ENCODE measurements around the gene PLSCR1.
"Not testable (repeated sequence)": the region's sequence is repeated elsewhere in the genome, so short reads cannot be mapped to it uniquely, and the experiment has no call there.

The PLSCR1 gene

DNA sequence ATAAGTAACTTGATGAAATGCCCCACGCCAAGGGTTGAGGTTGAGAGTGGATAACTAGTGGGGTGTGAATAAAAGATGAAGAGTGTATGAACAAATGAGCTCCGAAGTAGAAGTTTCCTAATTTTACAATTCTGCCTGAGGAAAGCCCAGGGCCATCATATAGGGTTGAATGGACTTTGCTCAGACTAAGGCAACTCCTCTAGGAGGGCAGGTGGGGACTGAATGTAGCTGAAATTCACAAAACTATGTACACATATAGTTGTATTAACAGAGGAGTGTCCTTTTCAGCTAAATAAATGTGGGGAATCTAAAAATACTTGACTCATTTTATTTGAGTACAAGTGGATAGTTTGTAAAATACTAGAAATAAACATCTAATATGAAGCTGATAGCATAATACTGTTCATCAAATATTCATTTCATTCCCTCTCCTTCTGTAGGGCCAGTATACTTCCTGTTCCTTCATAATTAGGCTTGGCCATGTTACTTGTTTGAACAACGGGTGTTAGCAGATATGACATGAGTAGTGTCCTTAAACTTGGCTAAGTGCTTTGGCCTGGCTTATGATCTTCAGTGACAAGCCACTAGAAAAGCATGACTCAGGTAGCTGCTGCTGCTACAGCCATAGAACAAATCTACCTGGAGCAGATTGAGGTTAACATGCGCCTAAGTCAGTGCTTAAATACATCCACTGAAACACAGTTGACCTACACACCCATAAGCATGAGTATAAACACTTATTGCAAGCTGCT, 26.5 kb downstream of the PLSCR1 start:
- DNase-seq (ENCODE audit: low read depth in 1 of 2, low spot score in 1 of 2): no peak

DNA sequence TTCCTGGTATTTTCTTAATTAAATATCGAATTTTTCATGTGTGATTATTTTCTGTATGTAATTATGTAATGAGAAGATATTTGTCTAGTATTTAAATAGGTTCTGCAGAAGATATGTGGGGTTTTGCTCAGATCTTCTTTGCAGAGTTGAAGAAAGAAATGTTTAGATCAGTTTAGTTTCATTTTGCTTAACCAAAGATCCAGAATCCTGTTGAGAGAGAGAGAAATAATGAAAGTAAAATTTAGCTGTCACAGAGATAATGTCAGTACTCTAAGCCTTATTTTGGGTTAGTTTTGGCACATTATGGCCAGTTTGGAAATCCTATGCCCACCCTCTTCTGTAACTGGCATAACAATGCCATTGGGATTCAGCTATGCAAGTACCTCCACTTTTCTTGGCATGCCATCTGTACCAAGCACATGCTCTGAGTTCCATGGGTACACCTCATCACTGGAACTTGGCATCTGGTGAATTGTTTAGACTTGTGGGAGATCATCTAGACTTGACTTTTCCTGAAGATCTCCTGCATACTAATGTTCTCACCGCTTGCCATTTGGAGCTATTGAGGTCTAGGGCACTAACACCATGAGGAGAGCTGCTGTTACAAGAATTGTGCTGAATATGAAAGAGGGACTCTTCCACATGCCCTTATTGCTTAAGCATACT, 30.9 kb downstream of the PLSCR1 start:
- DNase-seq (ENCODE audit: low read depth in 1 of 2, low spot score in 1 of 2): no peak

DNA sequence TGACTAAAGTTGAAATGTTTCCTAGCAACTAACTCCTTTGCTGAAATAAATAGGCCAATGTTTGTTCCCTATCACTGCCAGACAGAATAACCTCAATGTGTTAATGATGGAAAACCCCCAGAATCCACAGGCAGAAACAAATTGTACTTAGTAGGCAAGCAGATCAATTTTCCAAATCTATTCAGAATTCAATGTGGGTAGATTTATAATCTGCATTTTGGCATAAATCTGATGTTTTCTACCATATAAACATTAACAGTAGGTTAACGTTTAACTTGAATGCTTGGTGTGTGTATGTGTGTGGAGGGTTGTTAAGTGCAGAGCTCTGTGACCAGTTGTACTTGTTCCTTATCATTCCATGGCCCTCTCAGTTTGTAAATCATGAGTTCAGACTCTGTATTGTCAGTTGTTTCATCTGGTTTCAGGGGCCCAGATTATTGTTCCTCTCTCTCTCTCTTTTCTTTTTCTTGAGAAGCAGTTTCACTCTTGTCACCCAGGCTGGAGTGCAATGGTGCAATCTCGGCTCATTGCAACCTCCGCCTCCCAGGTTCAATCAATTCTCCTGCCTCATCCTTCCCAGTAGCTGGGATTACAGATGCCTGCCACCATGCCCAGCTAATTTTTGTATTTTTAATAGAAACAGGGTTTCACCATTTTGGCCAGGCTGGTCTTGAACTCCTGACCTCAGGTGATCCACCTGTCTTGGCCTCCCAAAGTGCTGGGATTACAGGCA, 32.8 kb downstream of the PLSCR1 start:
- DNase-seq (ENCODE audit: low read depth in 1 of 2, low spot score in 1 of 2): no peak

DNA sequence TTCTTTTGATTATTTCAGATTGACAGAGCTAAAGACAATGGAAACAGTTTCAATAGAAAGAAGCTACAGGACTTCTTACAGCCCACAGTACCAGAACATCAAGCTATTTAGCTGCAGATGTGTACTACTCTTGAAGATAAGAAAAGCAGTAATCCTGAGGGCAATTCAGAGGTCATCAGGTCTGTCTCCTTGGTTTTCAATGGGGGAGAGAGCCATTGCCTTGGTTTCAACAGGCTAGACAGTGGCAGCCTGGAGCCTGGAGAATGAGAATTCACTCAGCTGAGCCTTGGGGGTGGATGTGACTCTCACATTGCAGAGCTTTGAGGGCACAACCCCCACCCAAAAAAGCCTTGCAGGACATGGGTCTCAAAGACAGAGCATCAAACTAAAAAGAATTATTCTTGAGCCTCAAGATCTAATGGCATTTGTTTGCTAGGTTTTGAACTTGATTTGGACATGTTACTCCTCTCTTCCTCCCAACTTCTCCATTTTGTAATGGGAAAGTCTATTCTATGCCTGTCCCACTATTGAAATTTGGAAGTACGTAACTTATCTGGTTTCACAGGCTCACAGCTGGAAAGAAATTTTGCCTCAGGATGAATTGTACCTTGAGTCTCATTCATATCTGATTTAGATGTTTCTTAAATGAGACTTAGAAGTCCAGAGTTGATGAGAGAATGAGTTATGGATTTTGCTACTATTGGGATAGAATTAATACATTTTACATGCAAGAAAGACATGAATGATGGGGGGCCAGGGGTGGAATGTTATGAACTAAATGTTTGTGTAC, 36.9 kb downstream of the PLSCR1 start:
- DNase-seq (ENCODE audit: low read depth in 1 of 2, low spot score in 1 of 2): no peak

DNA sequence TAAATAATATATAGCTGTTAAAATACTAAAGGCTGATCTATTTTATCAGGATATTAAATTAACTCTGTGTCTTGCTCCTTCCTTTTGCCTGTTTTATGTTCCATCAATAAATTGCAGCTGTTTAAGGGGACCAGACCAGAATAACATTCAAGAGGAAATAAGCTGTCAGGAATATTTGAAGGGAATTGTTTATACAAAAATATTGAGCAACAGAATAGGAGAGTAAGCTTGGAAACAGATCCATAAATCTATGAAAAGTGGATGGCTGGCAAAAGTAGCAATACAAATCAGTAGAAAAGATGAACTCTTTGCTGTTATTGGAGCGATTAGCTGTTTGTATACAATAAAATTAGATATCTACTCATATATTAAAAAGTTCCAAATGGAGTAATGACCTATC, 38.9 kb downstream of the PLSCR1 start:
- no peak for DNase-seq (ENCODE audit: low read depth in 1 of 2, low spot score in 1 of 2)

DNA sequence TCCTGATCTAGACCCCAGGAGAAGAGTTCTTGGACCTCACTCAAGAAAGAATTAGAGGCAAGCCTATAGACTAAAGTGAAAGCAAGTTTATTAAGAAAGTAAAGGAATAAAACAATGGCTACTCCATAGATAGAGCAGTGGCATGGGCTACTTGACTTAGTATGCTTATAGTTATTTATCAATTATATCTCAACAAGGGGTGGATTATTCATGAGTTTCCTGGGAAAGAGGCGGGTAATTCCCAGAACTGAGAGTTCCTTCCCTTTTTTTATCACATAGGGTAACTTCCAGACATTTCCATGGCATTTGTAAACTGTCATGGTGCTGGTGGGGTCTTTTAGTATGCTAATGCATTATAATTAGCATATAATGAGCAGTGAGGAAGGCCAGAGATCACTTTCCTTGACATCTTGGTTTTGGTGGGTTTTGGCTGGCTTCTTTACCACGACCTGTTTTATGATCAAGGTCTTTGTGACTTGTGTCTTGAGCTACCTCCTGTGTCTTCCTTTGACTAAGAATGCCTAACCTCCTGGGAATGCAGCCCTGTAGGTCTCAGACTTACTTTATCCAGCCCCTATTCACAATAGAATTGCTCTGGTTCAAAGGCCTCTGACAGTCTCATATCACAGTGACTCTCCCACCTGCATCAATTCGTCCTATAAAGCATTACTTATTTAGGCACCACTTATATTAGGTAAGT, 39.8 kb downstream of the PLSCR1 start:
- DNase-seq (ENCODE audit: low read depth in 1 of 2, low spot score in 1 of 2): no peak

DNA sequence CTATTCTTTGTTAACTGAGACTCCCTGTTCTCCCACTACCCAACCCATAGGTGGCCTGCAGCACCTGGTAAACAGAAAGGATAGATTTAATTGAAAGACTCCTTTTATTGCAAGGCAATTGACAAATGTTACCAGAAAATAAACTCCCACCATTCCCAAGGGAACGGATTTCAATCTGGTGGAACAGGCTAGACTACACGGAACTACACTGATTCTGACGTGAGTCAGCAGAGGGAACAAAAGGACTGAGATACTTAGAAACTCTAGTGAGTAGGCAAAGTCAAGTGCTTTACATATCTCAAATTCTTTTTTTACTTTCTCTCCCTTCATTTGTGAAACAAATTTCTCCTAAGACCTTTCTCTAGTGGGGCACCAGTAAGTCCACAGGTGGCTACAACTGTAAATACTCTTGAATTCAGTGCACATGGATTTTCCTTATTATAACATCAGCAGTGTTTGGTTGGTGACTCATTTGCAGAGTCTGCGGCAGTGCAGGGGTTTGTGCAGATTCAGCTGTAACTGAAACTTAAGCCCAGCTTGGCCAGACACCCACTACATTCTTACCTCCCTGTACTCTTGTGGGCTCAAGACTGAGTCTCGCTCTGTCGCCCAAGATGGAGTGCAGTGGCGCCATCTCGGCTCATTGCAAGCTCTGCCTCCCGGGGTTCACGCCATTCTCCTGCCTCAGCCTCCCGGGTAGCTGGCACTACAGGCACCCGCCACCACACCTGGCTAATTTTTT, 40.8 kb downstream of the PLSCR1 start:
- DNase-seq (ENCODE audit: low read depth in 1 of 2, low spot score in 1 of 2): no peak

DNA sequence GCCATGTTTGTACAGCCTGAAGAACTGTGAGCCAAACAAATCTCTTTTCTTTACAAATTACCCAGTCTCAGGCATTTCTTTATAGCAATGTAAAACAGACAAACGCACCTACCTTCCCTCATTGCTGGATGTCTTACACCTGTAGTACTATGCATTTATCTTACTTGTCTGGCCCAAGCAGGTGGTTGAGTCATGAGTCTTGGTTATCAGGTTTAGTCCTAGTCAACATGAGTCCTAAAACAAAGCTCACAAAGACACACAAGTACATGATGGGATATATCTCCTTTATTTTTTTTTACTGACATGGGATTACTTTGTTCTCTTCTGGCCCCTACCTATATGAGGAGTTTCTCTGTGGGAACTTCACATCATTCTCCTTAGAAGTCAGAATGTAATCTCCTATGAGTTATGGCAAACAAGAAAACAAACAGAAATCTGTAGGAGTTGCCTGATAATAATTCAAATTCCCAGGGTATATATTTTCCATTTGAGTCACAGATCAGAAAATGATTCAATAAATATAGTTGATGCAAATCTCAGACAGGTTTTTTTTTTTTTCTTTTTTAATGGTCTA, 41.4 kb downstream of the PLSCR1 start:
- DNase-seq (ENCODE audit: low read depth in 1 of 2, low spot score in 1 of 2): no peak

DNA sequence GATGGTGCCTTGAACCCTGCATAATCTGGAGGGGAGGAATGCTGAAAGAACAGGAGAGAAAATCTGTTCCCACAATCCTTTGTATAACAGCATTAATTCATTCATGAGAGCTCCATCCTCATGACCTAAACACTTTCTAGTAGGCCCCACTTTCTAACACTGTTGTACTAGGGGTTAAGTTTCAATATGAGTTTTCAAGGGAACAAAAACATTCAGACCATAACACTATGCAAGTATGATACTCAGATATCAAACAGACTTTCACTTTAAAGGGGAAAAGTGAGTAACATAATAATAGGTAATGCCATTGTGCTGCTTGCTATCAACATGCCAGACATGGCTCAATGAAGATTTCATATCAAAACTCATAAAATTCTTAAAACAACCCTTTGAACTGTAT, 42.7 kb downstream of the PLSCR1 start:
- no peak for DNase-seq (ENCODE audit: low read depth in 1 of 2, low spot score in 1 of 2)

DNA sequence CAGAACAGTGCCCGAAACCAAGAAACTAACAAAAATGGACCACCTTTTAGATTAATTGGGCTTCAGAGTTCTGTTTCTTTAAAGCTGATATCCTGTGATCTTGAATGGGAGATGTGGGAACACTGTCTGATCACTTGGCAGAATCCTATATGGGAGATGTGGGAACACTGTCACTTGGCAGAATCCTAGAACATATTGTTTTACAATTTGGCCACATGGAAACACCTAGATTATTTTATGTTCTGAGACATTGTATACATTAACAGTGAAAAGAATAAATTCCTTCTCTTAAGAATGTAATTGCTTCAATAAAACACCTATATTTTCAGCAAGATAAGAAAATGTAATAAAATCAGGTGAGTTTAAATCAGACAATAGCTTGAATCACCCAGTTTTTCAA, 44.7 kb downstream of the PLSCR1 start:
- no peak for DNase-seq (ENCODE audit: low read depth in 1 of 2, low spot score in 1 of 2)

DNA sequence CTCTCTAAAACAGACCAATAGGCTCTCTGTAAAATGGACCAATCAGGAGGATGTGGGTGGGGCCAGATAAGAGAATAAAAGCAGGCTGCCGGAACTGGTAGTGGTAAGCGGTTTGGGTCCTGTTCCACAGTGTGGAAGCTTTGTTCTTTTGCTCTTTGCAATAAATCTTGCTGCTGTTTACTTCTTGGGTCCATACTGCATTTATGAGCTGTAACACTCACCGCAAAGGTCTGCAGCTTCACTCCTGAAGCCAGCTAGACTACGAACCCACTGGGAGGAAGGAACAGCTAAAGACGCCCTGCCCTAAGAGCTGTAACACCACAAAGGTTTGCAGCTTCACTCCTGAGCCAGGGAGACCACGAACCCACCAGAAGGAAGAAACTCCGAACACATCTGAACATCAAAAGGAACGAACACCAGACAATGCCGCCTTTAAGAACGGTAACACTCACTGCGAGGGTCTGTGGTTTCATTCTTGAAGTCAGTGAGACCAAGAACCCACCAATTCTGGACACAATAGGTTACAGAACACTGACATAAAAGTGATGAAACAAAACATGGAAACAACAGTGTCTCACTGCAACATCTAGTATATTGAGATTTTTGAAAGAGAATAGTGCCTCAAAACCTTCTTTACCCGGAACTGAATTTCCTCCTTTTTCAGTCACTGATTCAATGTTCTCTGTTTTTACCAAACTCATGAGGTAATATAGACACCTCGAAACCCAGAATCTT, 46.2 kb downstream of the PLSCR1 start:
- peak in 1 of 2 donors; percentile 17 for DNase-seq (ENCODE audit: low read depth in 1 of 2, low spot score in 1 of 2)

DNA sequence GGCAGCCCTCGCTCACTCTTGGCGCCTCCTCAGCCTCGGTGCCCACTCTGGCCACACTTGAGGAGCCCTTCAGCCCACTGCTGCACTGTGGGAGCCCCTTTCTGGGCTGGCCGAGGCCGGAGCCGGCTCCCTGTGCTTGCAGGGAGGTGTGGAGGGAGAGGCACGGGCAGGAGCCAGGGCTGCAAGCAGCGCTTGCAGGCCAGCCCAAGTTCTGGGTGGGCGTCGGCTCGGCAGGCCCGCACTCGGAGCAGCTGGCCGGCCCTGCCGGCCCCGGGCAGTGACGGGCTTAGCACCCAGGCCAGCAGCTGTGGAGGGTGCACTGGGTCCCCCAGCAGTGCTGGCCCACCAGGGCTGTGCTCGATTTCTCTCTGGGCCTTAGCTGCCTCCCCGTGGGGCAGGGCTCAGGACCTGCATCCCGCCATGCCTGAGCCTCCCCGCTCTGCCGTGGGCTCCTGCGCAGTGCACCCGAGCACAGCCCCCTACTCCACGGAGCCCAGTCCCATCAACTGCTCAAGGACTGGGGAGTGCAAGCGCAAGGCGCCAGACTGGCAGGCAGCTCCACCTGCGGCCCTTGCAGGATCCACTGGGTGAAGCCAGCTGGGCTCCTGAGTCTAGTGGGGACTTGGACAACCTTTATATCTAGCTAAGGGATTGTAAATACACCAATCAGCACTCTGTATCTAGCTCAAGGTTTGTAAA, 47.1 kb downstream of the PLSCR1 start:
- DNase-seq (ENCODE audit: low read depth in 1 of 2, low spot score in 1 of 2): not testable (repeated sequence)

DNA sequence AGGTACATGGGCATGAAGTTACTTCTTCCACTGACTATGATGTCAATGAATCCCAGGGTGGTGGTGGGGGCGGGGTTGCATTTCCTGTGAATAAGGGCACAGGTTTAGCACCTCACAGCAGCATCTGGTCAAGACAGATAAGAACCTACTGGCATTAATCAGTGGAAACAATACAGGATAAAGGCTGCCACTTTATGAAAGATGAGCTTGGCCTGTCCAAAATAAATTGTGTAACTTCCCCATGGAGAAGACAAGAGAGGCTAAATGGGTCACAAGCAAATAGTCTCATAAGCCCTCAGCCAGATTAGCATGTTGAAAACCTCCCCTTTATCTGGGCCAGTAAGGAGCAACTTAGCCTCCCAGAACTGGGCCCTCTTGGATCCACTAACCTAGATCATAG, 47.7 kb downstream of the PLSCR1 start:
- DNase-seq (ENCODE audit: low read depth in 1 of 2, low spot score in 1 of 2): no peak

DNA sequence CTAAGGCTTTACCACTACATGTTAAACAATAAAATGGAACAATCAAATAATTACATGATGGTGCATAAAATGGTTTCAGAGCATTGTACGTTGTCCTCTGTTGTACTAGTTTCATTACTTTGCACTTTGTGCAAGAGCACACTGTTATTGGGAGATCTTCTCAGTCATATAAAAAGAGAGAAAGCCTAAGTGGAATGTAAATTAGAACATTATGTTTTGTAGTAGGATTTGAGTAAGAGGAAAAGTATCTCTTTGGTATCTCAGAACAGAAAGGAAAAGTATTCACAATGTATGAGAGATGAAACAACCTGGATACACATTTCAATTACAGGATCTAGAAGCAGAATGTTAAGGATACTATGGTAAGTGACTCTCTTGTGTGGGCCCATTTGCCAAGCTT, 48.2 kb downstream of the PLSCR1 start:
- DNase-seq (ENCODE audit: low read depth in 1 of 2, low spot score in 1 of 2): no peak

DNA sequence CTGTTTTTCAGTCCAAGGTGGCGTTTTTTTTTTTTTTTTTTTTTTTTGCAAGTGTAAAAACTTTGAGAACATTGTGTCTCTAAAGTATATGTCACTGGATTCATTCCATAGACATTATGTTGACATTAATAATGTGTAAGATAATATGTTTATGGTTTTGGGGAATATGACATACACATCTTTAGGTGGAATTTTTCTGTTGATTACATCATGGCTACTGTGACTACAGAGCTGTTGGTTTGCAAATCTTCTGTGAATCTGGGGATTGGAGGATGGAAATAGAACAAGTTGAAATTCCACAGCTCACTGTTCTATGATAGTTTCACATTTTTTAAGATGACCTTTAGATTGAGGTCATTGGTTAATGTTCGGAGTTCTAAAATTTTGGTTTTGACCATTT, 50.6 kb downstream of the PLSCR1 start:
- no peak for DNase-seq (ENCODE audit: low read depth in 1 of 2, low spot score in 1 of 2)

DNA sequence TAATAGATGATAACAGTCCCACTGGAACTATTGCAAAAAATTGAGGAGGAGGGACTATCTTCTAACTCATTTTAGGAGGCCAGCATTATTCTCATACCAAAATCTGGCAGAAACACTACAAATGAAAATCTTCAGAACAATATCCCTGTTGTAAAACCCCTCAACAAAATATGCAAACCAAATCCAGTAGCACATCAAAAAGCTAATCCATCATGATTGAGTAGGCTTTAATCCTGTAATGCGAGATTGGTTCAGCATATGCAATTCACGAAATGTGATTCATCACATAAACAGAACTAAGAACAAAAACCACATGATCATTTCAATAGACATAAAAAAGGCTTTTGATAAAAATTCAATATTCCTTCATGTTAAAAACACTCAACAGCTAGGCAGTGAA, 51.2 kb downstream of the PLSCR1 start:
- DNase-seq (ENCODE audit: low read depth in 1 of 2, low spot score in 1 of 2): no peak

DNA sequence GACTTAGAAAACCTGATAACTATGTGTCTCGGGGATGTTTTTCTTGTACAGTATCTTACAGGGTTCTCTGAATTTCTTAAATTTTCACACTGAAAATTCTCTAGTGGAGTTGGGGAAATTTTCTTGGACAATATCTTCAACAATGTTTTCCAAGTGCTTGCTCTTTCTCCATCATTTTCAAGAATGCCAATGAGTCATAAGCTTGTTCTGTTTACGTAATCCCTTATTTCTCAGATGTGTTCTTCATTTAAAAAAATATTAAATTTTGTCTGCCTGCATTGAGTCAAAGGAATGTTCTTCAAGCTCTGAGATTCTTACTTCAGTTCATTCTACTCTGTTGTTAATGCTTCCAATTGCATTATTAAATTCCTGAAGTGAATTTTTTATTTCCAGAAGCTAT, 53.1 kb downstream of the PLSCR1 start:
- DNase-seq (ENCODE audit: low read depth in 1 of 2, low spot score in 1 of 2): no peak

DNA sequence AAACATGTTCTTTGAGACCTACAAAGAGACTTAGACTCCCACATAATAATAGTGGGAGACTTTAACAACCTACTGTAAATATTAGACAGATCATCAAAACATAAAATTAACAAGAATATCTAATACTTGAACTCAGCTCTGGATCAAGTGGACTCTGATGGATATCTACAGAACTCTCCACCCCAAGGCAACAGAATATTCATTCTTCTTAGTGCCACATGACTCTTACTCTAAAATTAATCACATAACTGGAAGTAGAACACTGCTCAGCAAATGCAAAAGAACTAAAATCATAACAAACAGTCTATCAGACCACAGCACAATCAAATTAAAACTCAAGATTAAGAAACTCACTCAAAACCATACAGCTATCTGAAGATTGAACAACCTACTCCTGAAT, 59.1 kb downstream of the PLSCR1 start:
- no peak for DNase-seq (ENCODE audit: low read depth in 1 of 2, low spot score in 1 of 2)
